GM18526 (cell line): Measurements from ENCODE around the gene TAF1A.

Experiments
- POLR2A ChIP-seq: IDR thresholded peaks from 3 replicates; pipeline ENCODE4 v1.6.1; 2011; ENCODE audit not compliant: insufficient read length; ENCODE audit errors: extremely low read depth

Gene TAF1A

DNA sequence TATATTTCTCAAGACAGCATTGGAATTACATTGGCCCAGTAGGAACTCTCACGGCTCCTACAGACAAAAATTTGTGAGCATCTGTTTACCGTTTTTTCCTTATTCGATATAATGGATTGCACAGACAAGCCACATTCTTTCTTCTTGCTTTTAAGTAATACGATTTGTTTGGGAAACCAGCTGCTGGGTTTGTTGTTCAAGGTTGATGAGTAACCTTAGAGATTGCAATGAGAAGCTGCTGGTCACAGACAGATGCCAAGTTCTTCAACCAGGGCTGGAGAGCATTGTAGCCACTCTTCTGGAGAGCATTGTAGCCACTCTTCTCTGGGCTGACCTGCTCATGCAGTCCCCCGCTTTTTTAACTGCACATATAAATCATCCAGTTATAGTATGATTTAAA lies 26.8 kb upstream of the TAF1A start:
- no peak for TF ChIP-seq POLR2A

DNA sequence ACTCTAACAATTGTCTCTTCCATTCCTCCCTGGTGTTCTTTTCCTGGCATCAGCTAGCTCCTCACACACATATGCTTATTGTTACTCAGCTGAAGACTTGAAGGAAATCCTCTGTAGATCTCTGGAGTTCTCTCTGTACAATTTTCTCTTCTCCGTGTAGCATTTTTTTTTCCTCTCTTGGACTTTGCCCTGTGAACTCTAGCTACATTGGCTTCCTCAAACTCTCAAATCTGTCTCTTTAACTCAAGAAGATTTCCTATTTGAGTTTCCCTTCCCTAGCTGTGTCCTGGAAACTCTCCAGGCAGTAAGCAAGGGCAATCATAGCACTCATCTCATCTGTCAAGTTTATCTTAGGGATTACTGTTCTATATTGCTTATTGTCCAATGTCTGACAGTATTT lies 23.9 kb upstream of the TAF1A start:
- no peak for TF ChIP-seq POLR2A

DNA sequence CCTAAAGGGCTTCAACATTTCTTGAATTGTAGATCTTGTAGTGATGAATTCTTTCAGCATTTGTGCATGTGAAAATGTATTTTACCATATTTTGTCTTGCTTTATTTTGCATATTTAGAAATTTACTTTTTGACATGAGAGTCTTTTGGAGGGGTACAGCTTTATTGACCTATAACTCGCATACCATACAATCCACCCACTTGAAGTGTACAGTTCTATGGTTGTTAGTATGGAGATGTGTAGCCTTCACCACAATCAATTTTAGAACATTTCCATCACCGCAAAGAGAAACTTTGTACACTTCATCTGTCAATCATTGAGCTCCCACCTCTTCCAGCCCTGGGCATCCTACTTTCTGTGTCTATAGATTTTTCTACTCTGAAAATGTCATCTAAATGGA lies 21.0 kb upstream of the TAF1A start:
- TF ChIP-seq POLR2A, result no peak

DNA sequence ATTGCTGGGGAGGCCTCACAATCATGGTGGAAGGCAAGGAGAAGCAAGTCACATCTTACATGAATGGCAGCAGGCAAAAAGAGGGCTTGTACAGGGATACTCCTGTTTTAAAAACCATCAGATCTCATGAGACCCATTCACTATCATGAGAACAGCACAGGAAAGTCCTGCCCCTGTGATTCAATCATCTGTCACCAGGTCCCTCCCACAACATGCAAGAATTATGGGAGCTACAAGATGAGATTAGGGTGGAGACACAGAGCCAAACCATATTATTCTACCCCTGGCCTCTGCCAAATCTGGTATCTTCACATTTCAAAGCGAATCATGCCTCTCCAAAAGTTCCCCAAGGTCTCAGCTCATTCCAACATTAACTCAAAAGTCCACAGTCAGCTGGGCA lies 17.0 kb upstream of the TAF1A start:
- no peak for TF ChIP-seq POLR2A

DNA sequence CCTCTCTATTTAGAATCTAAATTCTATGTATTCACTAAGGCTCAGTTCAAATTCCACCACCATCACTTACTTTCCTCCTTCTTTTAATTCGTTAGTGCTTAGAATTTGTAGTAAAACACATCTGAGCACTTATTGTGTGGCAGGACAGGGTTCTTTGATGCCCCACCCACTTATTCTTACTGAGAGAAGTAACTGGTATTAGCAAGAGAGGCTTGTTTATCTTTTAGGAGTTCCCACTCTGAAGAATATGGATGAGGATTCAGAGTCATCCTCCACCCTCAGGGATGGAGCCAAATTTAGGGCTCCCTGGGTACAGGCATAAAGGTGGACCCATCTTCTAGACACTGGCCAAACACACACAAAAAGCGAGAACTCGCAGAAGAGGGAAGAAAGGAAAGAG lies 11.5 kb upstream of the TAF1A start:
- TF ChIP-seq POLR2A, result no peak

DNA sequence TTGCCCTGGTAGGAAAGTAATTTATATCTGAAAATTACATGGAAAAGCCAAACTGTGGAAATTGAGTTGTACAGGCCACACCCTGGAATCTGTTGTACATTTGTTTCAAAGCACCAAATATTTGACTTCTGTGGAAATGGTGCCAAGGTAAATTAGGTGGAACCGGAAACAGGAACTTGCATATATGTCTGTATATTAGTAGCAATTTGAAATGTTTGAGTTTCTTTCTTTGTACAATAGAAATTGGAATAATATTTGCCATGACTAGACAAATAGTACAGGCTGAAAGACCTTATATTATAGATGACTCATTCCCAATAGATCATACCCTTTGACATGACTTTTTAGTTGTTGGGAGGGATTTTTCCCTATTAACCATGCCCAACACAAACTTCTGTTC lies 10.5 kb upstream of the TAF1A start:
- TF ChIP-seq POLR2A, result no peak

DNA sequence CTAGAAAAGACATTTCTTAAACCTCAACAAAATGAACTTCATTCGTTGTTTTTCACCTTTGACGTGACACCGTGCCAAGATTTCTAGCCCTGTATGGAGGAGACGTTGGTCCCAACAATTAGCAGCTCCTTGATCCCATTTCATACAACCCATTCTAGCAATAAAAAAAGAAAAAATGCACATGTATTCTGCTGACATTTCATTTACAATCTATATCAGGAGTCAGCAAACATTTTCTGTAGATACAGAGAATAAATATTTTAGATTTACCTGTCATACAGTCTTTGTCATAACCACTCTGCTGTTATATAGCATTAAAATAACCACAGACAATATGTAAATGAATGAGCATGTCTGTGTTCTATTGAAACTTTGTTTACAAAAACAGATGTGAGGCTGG lies 7.0 kb upstream of the TAF1A start:
- no peak for TF ChIP-seq POLR2A

DNA sequence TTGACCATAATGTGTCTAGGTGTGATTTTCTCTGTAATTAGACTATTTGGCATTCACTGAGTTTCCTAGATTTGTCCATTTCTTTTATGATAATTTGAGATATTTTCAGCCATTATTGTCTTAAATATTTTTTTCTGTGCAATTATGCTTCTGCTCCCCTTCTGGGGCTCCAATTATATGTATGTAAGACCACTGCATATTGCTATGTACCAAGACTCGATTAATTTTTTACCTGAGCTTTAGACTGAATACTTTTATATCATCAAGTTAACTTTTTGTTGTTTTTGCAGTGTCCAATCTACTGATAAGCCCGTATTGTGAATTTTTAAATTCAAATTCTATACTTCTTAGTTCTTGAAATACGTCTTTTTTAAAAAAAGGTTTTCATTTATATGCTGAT lies 5.1 kb upstream of the TAF1A start:
- no peak for TF ChIP-seq POLR2A

DNA sequence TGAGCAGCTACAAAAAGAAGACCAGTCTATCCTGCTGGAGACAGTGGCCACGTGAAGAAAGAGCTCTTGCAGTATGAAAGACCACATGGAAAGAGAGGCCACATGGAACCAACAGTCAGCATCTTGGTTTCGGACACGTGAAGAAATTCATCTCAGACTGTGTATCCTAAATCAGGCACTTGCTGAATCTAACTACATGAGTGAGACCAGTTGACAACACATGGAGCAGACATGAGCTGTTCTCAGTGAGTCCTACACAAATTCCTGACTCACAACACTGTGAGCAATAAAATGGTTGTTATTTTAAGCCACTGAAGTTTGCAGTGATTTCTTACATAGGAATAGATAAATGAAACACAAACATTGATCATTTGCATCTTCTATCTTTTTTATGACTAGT lies 2.4 kb upstream of the TAF1A start:
- no peak for TF ChIP-seq POLR2A

DNA sequence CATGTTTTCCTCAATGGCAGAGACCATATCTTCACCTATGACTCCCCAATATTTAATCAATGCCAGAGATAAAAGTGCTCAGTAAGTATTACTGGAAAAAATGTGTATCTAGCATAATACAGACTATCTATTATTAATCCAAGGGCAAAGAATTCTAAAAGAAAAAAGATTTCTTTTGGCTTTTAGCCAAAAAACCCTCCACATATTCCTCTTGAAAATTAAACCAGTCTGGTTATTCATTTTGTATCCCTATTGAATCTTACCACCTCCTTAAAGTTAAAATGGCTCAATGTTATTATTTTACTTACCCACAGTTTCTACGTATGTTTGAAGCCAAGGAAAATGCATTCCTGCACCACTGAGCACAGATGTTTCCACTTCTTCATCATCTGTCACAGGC lies 1.6 kb downstream of the TAF1A start:
- TF ChIP-seq POLR2A, result no peak

DNA sequence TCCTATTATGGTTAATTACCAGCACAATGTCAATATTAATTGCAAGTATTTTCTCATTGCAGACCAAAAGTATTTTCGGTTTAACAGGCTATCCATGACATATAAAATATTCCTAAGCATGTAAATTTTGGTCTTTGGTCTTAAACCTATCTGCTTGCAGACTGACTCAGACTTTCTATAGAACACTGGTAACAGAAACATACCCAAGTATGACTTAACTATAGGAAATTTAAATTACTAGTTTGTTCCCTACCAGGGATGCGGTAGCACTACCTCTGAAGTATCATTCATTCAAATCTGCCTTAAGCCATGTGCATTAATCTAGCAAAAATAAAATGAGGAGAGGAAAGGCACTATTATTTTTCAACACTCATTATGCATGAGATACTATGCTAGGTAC lies 2.9 kb downstream of the TAF1A start:
- no peak for TF ChIP-seq POLR2A

DNA sequence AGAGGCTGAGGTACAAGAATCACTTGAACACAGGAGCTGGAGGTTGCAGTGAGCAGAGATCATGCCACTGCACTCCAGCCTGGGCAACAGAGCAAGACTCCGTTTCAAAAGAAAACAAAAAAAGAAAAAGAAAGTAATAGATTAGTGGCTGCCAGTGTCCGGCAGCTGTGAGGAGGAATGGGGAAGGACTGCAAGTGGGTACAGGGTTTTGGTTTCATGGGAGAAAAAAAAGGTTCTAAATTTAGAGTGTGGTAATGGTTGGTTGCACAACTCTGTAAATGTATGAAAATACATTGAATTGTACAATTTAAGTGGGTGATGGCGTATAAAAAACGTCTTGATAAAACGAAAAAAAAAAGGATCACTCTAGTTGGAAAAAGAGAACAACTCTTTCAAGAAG lies 6.7 kb downstream of the TAF1A start:
- TF ChIP-seq POLR2A, result no peak

DNA sequence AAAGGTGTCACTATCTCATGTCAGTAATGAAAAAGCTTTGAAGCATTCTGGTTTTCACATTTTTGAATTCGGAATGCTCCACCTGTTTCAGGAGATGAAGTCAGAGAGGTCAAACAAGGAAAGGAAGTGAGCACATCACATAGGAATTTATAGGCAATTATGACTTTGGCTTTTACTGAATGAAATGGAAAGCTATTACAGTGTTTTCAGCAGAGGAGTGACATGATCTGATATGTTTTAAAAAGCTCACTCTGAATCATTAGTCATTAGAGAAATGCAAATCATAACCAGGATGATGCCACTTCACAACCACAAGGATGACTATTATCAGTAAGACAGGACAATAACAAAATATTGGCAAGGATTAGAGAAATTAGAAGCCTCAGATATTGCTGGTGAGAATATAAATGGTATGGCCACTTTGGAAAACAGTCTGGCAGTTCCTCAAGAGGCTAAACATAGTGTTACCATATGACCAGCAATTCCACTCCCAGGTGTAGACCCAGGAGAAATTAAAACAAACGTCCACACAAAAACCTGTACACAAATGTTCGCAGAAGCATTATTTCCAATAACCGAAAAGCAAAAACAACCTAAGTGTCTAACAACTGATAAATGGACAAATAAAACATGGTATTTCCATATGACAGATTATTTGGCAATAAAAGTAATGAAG lies 7.5 kb downstream of the TAF1A start:
- no peak for TF ChIP-seq POLR2A

DNA sequence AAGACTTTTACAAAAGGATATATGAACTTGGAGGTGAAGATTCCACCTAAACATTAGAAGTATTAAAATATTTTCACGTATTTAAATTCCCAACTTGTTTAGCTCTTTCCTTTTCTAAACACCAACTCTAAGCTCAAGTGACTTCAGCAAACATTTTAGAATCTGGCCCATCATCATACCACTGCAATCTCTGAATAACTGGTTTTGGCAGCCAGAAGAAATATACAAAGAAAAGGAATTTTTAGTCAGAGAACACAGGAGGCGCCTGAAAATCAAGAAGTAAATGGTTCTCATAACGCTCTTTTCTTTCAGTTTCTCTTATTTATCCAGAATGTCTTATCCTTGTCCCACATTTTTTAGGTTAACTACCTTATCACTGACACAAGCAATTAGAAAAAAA lies 10.4 kb downstream of the TAF1A start:
- no peak for TF ChIP-seq POLR2A

DNA sequence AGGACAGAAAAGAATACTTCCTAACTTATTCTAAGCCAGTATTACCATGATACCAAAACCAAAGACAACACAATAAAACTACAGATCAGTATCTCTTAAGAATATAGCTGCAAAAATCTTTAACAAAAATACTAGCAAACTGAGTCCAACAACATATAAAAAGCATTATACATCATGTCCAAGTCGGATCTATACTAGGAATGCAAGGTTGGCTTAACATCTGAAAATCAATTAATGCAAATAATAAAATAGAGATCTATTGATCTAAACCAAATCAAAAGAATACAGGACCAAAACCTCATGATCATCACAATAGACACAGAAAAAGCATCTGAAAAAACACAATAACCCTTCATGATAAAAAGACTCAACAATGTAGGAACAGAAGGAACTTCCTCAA lies 18.9 kb downstream of the TAF1A start:
- TF ChIP-seq POLR2A, result no peak

DNA sequence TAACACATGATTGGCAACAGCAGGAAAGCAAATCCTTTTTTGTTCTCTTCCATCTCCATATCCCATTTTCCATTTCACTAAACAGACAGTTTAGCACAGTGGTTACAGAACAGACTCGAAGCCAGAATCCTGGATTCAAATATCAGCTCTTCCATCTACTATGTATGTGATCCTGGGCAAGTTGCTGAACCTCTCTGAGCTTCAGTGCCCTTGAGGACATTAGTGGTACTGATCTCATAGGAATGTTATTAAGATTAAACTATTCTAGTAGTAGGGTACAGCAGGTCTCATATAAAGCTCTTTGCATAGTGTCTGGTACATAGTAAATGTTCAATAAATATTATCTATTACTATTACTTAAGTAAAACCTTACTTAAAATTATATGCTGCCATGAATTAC lies 28.1 kb downstream of the TAF1A start:
- TF ChIP-seq POLR2A, result no peak

DNA sequence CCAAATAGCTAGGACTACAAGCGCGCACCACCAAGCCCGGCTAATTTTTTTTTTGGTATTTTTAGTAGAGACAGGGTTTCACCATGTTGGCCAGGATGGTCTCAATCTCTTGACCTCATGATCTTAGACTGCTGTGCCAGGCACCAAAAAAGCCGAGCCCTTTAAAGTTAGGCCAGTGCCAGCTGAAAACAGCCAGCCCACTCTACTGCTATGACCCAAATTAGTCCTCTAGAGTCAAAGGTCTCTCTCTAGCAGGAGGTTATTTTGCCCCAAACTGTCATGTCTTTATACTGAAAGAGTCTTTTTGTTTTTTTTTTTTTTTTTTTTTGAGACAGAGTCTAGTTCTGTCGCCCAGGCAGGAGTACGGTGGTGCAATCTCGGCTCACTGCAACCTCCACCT lies 32.2 kb downstream of the TAF1A start:
- TF ChIP-seq POLR2A, result no peak

DNA sequence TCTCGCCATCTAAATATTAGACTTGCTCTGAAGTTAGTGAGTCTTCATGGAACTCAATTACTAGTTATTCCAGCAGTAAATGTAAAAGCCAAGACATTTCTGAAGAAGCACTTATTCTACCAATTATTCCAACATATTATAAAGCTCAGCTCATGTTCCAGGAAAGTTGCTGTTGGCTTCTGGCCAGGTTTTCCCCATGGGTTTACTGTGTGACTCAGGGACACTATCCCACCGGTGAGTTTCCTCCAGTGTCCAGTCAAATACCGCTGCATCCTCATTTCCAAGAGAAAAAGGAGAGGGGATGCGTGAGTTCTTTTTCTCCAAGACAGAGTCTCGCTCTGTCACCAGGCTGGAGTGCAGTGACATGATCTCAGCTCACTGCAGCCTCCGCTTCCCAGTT lies 32.6 kb downstream of the TAF1A start:
- TF ChIP-seq POLR2A, result no peak

DNA sequence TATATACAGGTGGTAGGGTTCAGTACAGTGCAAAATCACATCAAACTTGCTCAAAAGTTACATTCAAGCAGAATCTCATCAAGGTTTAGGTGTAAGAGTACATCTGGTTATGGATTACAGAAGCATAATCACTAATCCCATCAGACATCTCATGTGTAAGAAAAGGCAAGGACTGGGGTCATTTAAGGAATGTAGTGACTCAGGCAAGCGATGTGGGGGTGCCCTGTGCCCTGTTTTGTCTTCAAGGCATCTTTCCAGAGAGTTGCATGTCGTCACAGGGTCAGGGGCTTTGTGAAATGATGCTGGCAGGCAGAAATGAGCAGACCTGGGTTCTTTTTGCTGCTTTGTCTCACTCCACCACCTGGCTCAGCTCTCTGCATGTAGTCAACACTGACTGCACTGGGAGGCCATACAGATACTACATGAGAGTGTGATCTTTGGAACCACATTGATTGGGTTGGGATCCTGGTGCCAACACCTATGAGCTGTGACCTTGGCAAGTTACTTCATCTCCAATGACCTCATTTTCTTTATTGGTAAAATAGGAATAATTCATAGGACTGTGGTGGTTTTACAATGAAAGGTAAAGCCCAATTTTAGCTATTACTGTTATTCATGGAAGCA lies 33.6 kb downstream of the TAF1A start:
- no peak for TF ChIP-seq POLR2A
